Panc1 (cell line): ENCODE data around the gene EXT2.

ENCODE experiments used
- CTCF ChIP-seq: fragments of 450-650 bp; IDR thresholded peaks from 2 replicates; pipeline ENCODE4 v1.5.1; 2017; ENCODE audit warnings: mild to moderate bottlenecking
- POLR2AphosphoS5 ChIP-seq: IDR thresholded peaks from 2 replicates; pipeline ENCODE4 v1.6.1; 2012; ENCODE audit warnings: mild to moderate bottlenecking, low read depth, low read length, moderate library complexity
- REST ChIP-seq, 2 experiments: IDR thresholded peaks; 2 replicates each; pipeline ENCODE4 v1.6.1; 2011 to 2012; ENCODE audit warnings: low read depth in 2 of 2, control low read depth in 1 of 2, low read length in 1 of 2, mild to moderate bottlenecking in 1 of 2, moderate library complexity in 1 of 2; ENCODE audit not compliant: insufficient read depth in 1 of 2
- SIN3A ChIP-seq: IDR thresholded peaks from 2 replicates; pipeline ENCODE4 v1.6.1; 2012; ENCODE audit warnings: low read depth, mild to moderate bottlenecking, low read length, moderate library complexity, borderline replicate concordance; ENCODE audit not compliant: insufficient read depth

DNA sequence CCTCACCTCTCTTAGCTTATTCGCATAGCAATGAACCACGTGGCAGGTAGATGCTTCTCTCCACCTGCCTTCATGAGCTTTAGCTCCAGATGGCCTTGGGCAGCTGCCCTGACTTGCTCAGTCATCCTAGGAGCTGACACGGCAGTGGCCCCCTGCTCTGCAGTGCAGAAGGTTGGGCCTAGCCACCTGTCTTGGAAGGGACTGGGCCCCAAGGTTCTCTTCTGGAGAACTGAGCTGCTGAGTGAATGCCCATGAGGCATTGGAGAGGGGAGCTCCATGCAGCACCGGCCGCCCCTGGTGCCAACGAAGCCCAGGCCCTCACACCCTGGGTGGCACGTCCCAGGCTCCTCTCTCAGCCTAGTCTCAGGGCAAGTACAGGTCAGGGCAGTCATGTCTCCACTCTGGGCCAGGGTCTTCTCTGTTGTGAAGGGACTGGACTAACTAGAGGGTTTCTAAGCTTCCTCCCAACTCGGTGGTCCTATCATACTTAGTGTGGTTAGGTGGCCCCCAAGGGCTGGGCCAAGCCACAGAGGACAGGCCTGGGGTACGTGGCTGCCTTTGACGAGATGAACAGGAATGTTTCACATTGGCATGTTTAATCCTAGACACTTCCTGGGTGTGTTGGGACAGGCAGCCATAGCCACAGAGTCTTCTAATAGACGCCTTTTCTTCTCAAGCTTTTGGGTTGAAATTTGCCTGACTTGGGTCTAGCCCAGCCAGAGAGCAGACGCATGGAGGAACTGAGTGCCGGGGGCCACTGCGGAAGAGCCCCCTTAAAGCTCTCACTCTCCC, 166.5 kb downstream of the EXT2 start:
- TF ChIP-seq POLR2AphosphoS5 (no peak), CTCF (no peak), REST (IDR thresholded peaks at IDR 0.05; ENCODE audit: insufficient read depth in 1 of 2, low read depth in 2 of 2, low read length in 1 of 2) (no peak), SIN3A (no peak)
